MCF 10A (cell line): Measurements from ENCODE around the gene CPXM1. TPM values are rescaled to one million over a fixed set of nuclear protein-coding genes. Genes with fewer than 3 reads are reported as not detected.

ENCODE experiments used
- BruUV-seq: library from RNA; stranded (reverse); fragments of 400-500 nt; replicated peaks from 2 replicates; lab custom pipeline; 2021; lab: Mats Ljungman, UMichigan
- CTCF ChIA-PET: fragments of 300-600 bp; sonication (Branson Sonifier 250); formaldehyde crosslinking; extraction: SDS; loops from one replicate; lab custom pipeline; 2021; ENCODE audit warnings: antibody characterized with exemption, inconsistent platforms; lab: Yijun Ruan, JAX
- POLR2A ChIA-PET: fragments of 300-600, 350-650 bp; sonication (Branson Sonifier 250); formaldehyde crosslinking; extraction: SDS; loops from one replicate; lab custom pipeline; 2020; ENCODE audit warnings: antibody characterized with exemption, inconsistent platforms; lab: Yijun Ruan, JAX
- DNase-seq: peaks from one replicate; pipeline ENCODE4 v3.0.0-alpha.2; 2018; ENCODE audit not compliant: unreplicated experiment
- H3K27ac Mint-ChIP-seq: one replicate; pipeline ENCODE4 v1.8.0; 2022; ENCODE audit warnings: mild to moderate bottlenecking, low read depth, mixed read lengths; ENCODE audit not compliant: unreplicated experiment
- H3K27me3 Mint-ChIP-seq: one replicate; pipeline ENCODE4 v1.8.0; 2022; ENCODE audit warnings: mixed read lengths; ENCODE audit not compliant: insufficient read depth, unreplicated experiment
- H3K36me3 Mint-ChIP-seq: one replicate; pipeline ENCODE4 v1.8.0; 2022; ENCODE audit warnings: mild to moderate bottlenecking, moderate library complexity, mixed read lengths; ENCODE audit not compliant: insufficient read depth, unreplicated experiment
- H3K4me1 Mint-ChIP-seq: one replicate; pipeline ENCODE4 v1.8.0; 2022; ENCODE audit warnings: mixed read lengths; ENCODE audit not compliant: insufficient read depth, unreplicated experiment
- H3K4me3 Mint-ChIP-seq: one replicate; pipeline ENCODE4 v1.8.0; 2022; ENCODE audit warnings: mild to moderate bottlenecking, moderate library complexity, mixed read lengths; ENCODE audit not compliant: unreplicated experiment
- H3K9me3 Mint-ChIP-seq: one replicate; pipeline ENCODE4 v1.8.0; 2022; ENCODE audit warnings: mixed read lengths; ENCODE audit not compliant: unreplicated experiment
- intact Hi-C: fragments of 100-400 bp; cut with micrococcal nuclease; formaldehyde crosslinking; loops from 2 replicates; pipeline ENCODE4 v1.14.1; 2022
- total RNA-seq: library from RNA; stranded (reverse); gene quantifications from 2 replicates; pipeline ENCODE4 v1.2.3, GENCODE V29; 2022
- TF ChIP-seq, protein P1 (sequence below): fragments of 200-600 bp; IDR thresholded peaks from one replicate; pipeline ENCODE4 v1.8.0; 2022; ENCODE audit warnings: antibody characterized with exemption, mild to moderate bottlenecking; ENCODE audit not compliant: unreplicated experiment

The CPXM1 gene
- total RNA-seq, 1 experiment from 2014 or later = not detected

DNA sequence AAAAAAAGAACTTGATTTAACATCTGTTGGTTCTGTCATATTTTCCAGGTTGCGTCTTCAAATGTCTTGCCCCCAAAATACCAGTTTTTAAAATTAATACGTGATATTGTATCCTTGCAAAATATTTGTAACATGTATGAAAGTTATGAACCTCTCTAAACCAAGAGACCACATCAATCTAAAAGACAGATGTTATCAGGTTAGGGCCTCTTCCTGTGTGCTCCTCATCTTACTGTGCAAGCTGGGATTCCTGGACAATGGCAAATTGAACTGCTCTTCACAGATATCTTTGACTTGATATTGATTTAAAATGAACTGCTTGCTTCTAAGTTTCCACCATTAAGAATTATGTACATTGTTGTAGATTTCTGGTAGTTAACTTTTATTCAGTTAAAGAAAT is 25.3 kb upstream of the CPXM1 start:
- no peak overlapping the region for H3K27ac Mint-ChIP-seq
- POLR2A ChIA-PET = no interaction called here
- DNase-seq = no peak

DNA sequence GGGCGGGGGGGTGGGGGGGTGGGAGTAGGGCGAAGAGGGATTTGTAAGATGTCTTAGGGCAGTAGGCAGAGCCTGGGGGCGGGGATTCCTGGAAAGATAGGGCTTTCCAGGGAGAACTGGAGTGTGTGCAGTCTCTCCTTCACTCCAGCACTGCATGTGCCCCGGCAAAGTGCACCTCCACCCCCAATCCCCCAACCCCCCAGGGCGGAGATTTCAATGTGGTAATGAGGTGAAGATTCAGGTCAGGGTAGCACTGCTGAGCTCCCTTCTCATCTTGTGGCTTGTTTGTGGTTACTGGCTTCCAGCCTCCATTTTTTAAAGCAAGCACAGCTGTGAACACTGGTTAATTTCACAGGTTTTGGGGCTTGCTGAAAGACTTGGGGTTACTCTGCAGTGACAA is 21.6 kb upstream of the CPXM1 start:
- Mint-ChIP-seq H3K9me3 (no peaks in the 10 kb centered on the region), H3K27me3 (peaks cover 27% of the 10 kb centered on the region), H3K36me3 (no peaks in the 10 kb centered on the region), H3K4me3 (no peak overlapping the region), H3K4me1 (peaks cover 12% of the 10 kb centered on the region), H3K27ac (no peak overlapping the region)
- POLR2A ChIA-PET = interaction anchor here (0.6 to 0.7 kb wide), 2 partner anchors 12 to 1457 kb away, joined by 4 to 5 read pairs; no protein-coding TSS in a partner anchor
- intact Hi-C loops = no loop called here
- DNase-seq = no peak
- TF ChIP-seq, protein P1, sequence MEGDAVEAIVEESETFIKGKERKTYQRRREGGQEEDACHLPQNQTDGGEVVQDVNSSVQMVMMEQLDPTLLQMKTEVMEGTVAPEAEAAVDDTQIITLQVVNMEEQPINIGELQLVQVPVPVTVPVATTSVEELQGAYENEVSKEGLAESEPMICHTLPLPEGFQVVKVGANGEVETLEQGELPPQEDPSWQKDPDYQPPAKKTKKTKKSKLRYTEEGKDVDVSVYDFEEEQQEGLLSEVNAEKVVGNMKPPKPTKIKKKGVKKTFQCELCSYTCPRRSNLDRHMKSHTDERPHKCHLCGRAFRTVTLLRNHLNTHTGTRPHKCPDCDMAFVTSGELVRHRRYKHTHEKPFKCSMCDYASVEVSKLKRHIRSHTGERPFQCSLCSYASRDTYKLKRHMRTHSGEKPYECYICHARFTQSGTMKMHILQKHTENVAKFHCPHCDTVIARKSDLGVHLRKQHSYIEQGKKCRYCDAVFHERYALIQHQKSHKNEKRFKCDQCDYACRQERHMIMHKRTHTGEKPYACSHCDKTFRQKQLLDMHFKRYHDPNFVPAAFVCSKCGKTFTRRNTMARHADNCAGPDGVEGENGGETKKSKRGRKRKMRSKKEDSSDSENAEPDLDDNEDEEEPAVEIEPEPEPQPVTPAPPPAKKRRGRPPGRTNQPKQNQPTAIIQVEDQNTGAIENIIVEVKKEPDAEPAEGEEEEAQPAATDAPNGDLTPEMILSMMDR = no peak
- BruUV-seq = no TSS peak
- CTCF ChIA-PET = no interaction called here

More for the DNA sequence above, 25.3 kb upstream of the CPXM1 start:
- CTCF ChIA-PET = no interaction called here
- Mint-ChIP-seq H3K36me3 (no peaks in the 10 kb centered on the region), H3K27me3 (peaks cover 47% of the 10 kb centered on the region), H3K9me3 (no peaks in the 10 kb centered on the region), H3K4me1 (no peaks in the 10 kb centered on the region), H3K4me3 (no peak overlapping the region)
- intact Hi-C loops = no loop called here
- BruUV-seq = no TSS peak
- TF ChIP-seq, protein P1 = no peak

DNA sequence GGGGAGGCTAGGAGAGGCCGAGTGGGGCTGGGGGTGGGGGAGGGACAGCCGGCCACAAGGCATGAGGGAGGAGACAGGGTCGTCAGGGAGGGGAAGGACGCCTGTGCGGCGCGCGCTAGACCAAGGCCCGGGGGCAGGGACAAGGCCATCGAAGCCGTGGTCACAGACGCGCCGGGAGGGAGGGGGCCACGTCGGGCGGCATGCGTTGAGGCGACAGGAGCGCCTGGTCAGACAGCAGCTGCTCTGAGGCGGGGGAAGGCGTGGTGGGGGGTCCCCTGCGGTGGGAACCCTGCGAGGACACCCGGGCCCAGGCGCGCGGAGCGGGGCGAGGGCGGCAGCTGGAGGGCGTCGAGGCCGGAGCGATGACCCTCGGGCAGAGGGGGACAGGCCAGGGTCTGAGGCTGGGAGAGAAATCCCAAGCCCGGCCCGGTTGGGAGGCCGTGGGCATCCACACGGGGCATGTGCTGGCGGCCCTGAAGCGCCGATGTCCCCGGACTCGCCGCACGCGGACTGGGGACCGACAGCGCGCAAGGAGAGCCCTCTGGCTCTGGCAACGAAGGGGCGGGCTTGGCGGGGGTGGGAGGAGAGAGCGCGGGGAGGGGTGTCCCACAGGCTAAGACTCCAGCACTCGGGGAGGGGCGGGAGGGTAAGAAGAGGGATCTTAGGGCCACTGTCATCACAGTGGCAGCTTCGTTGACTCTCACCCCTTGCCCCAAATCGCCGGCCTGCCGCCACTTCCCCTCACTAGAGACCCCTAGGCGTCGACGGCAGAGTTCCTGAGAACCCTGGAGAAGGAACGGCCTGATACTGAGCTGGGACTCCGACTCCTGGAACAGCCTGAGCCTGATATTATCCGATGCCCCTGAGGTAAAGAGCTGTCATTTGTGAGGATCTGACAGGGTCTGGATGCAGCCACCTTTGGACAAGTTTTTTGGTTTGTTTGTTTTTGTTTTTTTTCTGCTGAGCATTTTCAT is 20.8 kb upstream of the CPXM1 start:
- H3K9me3 Mint-ChIP-seq = no peaks in the 10 kb centered on the region
- no peaks in the 10 kb centered on the region for H3K36me3 Mint-ChIP-seq
- BruUV-seq = no TSS peak
- ChIA-PET CTCF (interaction anchor here (0.6 kb wide), 1 partner anchor 28 kb away, joined by 3 read pairs; no protein-coding TSS in a partner anchor), POLR2A (interaction anchor here (0.5 to 0.7 kb wide), 3 partner anchors 9 to 1456 kb away, joined by 3 to 5 read pairs (median 4); no protein-coding TSS in a partner anchor)
- H3K27ac Mint-ChIP-seq = no peak overlapping the region
- no peak overlapping the region for H3K4me3 Mint-ChIP-seq
- TF ChIP-seq, protein P1 = no peak
- DNase-seq = no peak
- peaks cover 19% of the 10 kb centered on the region for H3K27me3 Mint-ChIP-seq
- H3K4me1 Mint-ChIP-seq = peaks cover 12% of the 10 kb centered on the region
- intact Hi-C loops = no loop called here
